ENCODE data around the gene RGS6. TPM values are rescaled to one million over a fixed set of nuclear protein-coding genes. Genes with fewer than 3 reads are reported as not detected.

RGS6 gene
- total and polyA plus RNA-seq, 4 donors = 0.06 to 5.3 (median 0.17) TPM; not detected in 1

DNA sequence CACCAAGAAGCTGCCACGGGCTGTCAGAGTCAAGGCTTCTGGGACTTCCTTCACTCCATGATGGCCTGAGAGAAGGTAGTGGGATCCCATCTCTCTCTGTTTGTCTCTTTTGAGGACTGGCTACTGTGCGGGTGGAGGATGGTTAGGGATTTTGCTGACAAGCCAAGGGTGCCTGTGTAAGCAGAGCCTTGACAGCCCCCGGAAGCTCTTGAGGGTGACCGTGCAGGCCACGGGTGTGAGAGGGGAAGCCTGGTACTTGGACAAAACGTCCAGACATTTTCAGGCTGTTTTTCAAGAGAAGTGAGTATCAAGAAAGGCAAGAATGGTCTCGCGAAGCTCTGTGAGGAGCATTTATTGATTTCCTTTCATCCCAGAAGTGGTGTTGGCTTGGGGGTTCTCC lies 609.3 kb downstream of the RGS6 start:
- 93% methylated on average over 8 of the region's 8 CpGs for WGBS

DNA sequence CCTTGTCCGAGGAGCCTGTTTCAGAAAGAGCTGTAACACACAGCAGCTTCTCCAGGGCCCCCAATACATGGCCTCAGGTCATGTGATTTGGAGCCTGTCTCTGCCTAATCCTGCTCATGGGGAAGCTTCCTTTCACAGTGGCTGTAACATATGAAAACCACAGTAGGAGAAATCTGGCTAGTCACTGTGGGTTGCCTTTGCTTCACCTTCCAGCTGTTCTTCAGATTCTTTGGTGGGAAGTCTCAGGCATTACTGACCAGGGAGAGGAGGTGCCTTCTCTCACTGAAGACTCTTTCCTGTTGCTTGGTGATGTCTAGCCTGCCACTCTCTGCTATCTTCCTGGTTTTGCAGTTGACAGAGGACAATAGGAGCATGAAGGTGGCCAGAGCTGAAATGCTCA lies 611.1 kb downstream of the RGS6 start:
- no peak for DNase-seq (ENCODE audit: low spot score)

More for the DNA sequence above, 609.3 kb downstream of the RGS6 start:
- Histone ChIP-seq H3K9ac (ENCODE audit: low read depth in 1 of 2, low read length in 2 of 2) (no peak overlapping the region), H3K4me3 (ENCODE audit: low read depth in 1 of 3, low read length in 3 of 3) (no peak overlapping the region), H3K27me3 (ENCODE audit: control insufficient read depth in 4 of 4, insufficient read depth in 4 of 4, low read length in 3 of 4) (no peaks in the 10 kb centered on the region), H3K4me1 (ENCODE audit: control insufficient read depth in 4 of 4, insufficient read depth in 4 of 4, low read length in 3 of 4) (peaks cover 5 to 35% (median 21%) of the 10 kb centered on the region in 4 donors), H3K9me3 (ENCODE audit: control insufficient read depth in 4 of 4, low read length in 3 of 4) (no peaks in the 10 kb centered on the region), H3K36me3 (ENCODE audit: control insufficient read depth in 4 of 4, insufficient read depth in 3 of 4, low read depth in 1 of 4, low read length in 3 of 4) (no peaks in the 10 kb centered on the region), H3K27ac (ENCODE audit: low read depth in 1 of 2, low read length in 2 of 2) (no peak overlapping the region)
- TF ChIP-seq, protein P1, sequence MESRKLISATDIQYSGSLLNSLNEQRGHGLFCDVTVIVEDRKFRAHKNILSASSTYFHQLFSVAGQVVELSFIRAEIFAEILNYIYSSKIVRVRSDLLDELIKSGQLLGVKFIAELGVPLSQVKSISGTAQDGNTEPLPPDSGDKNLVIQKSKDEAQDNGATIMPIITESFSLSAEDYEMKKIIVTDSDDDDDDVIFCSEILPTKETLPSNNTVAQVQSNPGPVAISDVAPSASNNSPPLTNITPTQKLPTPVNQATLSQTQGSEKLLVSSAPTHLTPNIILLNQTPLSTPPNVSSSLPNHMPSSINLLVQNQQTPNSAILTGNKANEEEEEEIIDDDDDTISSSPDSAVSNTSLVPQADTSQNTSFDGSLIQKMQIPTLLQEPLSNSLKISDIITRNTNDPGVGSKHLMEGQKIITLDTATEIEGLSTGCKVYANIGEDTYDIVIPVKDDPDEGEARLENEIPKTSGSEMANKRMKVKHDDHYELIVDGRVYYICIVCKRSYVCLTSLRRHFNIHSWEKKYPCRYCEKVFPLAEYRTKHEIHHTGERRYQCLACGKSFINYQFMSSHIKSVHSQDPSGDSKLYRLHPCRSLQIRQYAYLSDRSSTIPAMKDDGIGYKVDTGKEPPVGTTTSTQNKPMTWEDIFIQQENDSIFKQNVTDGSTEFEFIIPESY (IDR thresholded peaks at IDR 0.05) = no peak
- TF ChIP-seq FOXA2 (IDR thresholded peaks at IDR 0.05) (no peak), NR2F2 (IDR thresholded peaks at IDR 0.05) (no peak)
- TF ChIP-seq, protein P2, sequence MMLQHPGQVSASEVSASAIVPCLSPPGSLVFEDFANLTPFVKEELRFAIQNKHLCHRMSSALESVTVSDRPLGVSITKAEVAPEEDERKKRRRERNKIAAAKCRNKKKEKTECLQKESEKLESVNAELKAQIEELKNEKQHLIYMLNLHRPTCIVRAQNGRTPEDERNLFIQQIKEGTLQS (IDR thresholded peaks at IDR 0.05) = no peak
- TF ChIP-seq, protein P3, sequence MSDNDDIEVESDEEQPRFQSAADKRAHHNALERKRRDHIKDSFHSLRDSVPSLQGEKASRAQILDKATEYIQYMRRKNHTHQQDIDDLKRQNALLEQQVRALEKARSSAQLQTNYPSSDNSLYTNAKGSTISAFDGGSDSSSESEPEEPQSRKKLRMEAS (IDR thresholded peaks at IDR 0.05) = no peak
- no peak for DNase-seq (ENCODE audit: low spot score)

More for the DNA sequence above, 611.1 kb downstream of the RGS6 start:
- Histone ChIP-seq H3K27ac (ENCODE audit: low read depth in 1 of 2, low read length in 2 of 2) (no peak overlapping the region), H3K27me3 (ENCODE audit: control insufficient read depth in 4 of 4, insufficient read depth in 4 of 4, low read length in 3 of 4) (no peaks in the 10 kb centered on the region), H3K4me1 (ENCODE audit: control insufficient read depth in 4 of 4, insufficient read depth in 4 of 4, low read length in 3 of 4) (peaks cover 5 to 40% (median 24%) of the 10 kb centered on the region in 4 donors), H3K9me3 (ENCODE audit: control insufficient read depth in 4 of 4, low read length in 3 of 4) (no peaks in the 10 kb centered on the region), H3K4me3 (ENCODE audit: low read depth in 1 of 3, low read length in 3 of 3) (no peak overlapping the region), H3K9ac (ENCODE audit: low read depth in 1 of 2, low read length in 2 of 2) (no peak overlapping the region), H3K36me3 (ENCODE audit: control insufficient read depth in 4 of 4, insufficient read depth in 3 of 4, low read depth in 1 of 4, low read length in 3 of 4) (no peaks in the 10 kb centered on the region)
- 94% methylated on average over 1 of the region's 1 CpG for WGBS
- no peak for TF ChIP-seq HNF4G (IDR thresholded peaks at IDR 0.05)
- no peak for TF ChIP-seq YY1 (IDR thresholded peaks at IDR 0.05)
- TF ChIP-seq, protein P4, sequence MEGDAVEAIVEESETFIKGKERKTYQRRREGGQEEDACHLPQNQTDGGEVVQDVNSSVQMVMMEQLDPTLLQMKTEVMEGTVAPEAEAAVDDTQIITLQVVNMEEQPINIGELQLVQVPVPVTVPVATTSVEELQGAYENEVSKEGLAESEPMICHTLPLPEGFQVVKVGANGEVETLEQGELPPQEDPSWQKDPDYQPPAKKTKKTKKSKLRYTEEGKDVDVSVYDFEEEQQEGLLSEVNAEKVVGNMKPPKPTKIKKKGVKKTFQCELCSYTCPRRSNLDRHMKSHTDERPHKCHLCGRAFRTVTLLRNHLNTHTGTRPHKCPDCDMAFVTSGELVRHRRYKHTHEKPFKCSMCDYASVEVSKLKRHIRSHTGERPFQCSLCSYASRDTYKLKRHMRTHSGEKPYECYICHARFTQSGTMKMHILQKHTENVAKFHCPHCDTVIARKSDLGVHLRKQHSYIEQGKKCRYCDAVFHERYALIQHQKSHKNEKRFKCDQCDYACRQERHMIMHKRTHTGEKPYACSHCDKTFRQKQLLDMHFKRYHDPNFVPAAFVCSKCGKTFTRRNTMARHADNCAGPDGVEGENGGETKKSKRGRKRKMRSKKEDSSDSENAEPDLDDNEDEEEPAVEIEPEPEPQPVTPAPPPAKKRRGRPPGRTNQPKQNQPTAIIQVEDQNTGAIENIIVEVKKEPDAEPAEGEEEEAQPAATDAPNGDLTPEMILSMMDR (IDR thresholded peaks at IDR 0.05; ENCODE audit: low read depth, low read length, missing input control) = no peak
- TF ChIP-seq SP1 (IDR thresholded peaks at IDR 0.05) = no peak
- TF ChIP-seq NR2F2 (IDR thresholded peaks at IDR 0.05) = no peak
- TF ChIP-seq, protein P3 (IDR thresholded peaks at IDR 0.05) = no peak
- TF ChIP-seq FOXA1 (IDR thresholded peaks at IDR 0.05) = no peak
- TF ChIP-seq, protein P5, sequence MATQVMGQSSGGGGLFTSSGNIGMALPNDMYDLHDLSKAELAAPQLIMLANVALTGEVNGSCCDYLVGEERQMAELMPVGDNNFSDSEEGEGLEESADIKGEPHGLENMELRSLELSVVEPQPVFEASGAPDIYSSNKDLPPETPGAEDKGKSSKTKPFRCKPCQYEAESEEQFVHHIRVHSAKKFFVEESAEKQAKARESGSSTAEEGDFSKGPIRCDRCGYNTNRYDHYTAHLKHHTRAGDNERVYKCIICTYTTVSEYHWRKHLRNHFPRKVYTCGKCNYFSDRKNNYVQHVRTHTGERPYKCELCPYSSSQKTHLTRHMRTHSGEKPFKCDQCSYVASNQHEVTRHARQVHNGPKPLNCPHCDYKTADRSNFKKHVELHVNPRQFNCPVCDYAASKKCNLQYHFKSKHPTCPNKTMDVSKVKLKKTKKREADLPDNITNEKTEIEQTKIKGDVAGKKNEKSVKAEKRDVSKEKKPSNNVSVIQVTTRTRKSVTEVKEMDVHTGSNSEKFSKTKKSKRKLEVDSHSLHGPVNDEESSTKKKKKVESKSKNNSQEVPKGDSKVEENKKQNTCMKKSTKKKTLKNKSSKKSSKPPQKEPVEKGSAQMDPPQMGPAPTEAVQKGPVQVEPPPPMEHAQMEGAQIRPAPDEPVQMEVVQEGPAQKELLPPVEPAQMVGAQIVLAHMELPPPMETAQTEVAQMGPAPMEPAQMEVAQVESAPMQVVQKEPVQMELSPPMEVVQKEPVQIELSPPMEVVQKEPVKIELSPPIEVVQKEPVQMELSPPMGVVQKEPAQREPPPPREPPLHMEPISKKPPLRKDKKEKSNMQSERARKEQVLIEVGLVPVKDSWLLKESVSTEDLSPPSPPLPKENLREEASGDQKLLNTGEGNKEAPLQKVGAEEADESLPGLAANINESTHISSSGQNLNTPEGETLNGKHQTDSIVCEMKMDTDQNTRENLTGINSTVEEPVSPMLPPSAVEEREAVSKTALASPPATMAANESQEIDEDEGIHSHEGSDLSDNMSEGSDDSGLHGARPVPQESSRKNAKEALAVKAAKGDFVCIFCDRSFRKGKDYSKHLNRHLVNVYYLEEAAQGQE (IDR thresholded peaks at IDR 0.05) = no peak
- TF ChIP-seq, protein P1 (IDR thresholded peaks at IDR 0.05) = no peak
